ENCODE measurements around the gene SPP1. TPM values are rescaled to one million over a fixed set of nuclear protein-coding genes. Genes with fewer than 3 reads are reported as not detected.
A peak's percentile ranks its signal among the peaks of the same experiment; 100 is the strongest.

Gene SPP1
- total RNA-seq, 1 donor from 2014 or later: 14.2 TPM

- Mint-ChIP-seq H3K9me3 (no peaks in the 10 kb centered on the region), H3K4me1 (peaks cover 57% of the 10 kb centered on the region), H3K27me3 (ENCODE audit: low read depth) (peaks cover 6% of the 10 kb centered on the region), H3K36me3 (ENCODE audit: low read depth) (no peaks in the 10 kb centered on the region), H3K4me3 (peak overlapping the region; percentile 98), H3K27ac (ENCODE audit: unreplicated experiment) (peak overlapping the region; percentile 94)
- TF ChIP-seq CTCF (conservative IDR thresholded peaks at IDR 0.05): no peak
- DNase-seq (ENCODE audit: low read depth, low spot score): peak; percentile 30
Observed at GRCh38 chr4:88008122-88008742, 32.7 kb downstream of the SPP1 start.

GRCh38 chr4:88008743-88009171, 33.2 kb downstream of the SPP1 start:
- H3K9me3 Mint-ChIP-seq: no peaks in the 10 kb centered on the region
- H3K4me1 Mint-ChIP-seq: peaks cover 59% of the 10 kb centered on the region
- H3K27me3 Mint-ChIP-seq (ENCODE audit: low read depth): peaks cover 6% of the 10 kb centered on the region
- no peaks in the 10 kb centered on the region for H3K36me3 Mint-ChIP-seq (ENCODE audit: low read depth)
- peak overlapping the region; percentile 94 for H3K27ac Mint-ChIP-seq (ENCODE audit: unreplicated experiment)
- TF ChIP-seq CTCF (conservative IDR thresholded peaks at IDR 0.05): no peak
- DNase-seq (ENCODE audit: low read depth, low spot score): no peak
- H3K4me3 Mint-ChIP-seq: peak overlapping the region; percentile 98

GRCh38 chr4:88009871-88010270, 34.4 kb downstream of the SPP1 start:
- Mint-ChIP-seq H3K36me3 (ENCODE audit: low read depth) (no peaks in the 10 kb centered on the region), H3K27me3 (ENCODE audit: low read depth) (peaks cover 6% of the 10 kb centered on the region), H3K27ac (ENCODE audit: unreplicated experiment) (no peak overlapping the region), H3K9me3 (no peaks in the 10 kb centered on the region), H3K4me1 (peaks cover 67% of the 10 kb centered on the region), H3K4me3 (no peak overlapping the region)
- TF ChIP-seq CTCF (conservative IDR thresholded peaks at IDR 0.05): no peak
- no peak for DNase-seq (ENCODE audit: low read depth, low spot score)

- H3K4me3 Mint-ChIP-seq: peak overlapping the region; percentile 77
- H3K27me3 Mint-ChIP-seq (ENCODE audit: low read depth): peaks cover 6% of the 10 kb centered on the region
- no peak for DNase-seq (ENCODE audit: low read depth, low spot score)
- peak overlapping the region; percentile 8 for H3K27ac Mint-ChIP-seq (ENCODE audit: unreplicated experiment)
- peaks cover 69% of the 10 kb centered on the region for H3K4me1 Mint-ChIP-seq
- TF ChIP-seq CTCF (conservative IDR thresholded peaks at IDR 0.05): no peak
- H3K9me3 Mint-ChIP-seq: no peaks in the 10 kb centered on the region
- peaks cover 2% of the 10 kb centered on the region for H3K36me3 Mint-ChIP-seq (ENCODE audit: low read depth)
Observed at GRCh38 chr4:88010966-88011365, 35.5 kb downstream of the SPP1 start.

- peak overlapping the region; percentile 7 for H3K4me3 Mint-ChIP-seq
- H3K4me1 Mint-ChIP-seq: peaks cover 62% of the 10 kb centered on the region
Observed at GRCh38 chr4:88012647-88013046, 37.1 kb downstream of the SPP1 start.

More at GRCh38 chr4:88012647-88013046, 37.1 kb downstream of the SPP1 start:
- Mint-ChIP-seq H3K27me3 (ENCODE audit: low read depth) (no peaks in the 10 kb centered on the region), H3K27ac (ENCODE audit: unreplicated experiment) (no peak overlapping the region), H3K9me3 (no peaks in the 10 kb centered on the region), H3K36me3 (ENCODE audit: low read depth) (peaks cover 2% of the 10 kb centered on the region)
- DNase-seq (ENCODE audit: low read depth, low spot score): no peak
- no peak for TF ChIP-seq CTCF (conservative IDR thresholded peaks at IDR 0.05)

All from neural crest cell (in vitro differentiated cells).